Uterus (tissue), 4 donors: ENCODE data around the gene SLC4A4. TPM values are rescaled to one million over a fixed set of nuclear protein-coding genes. Genes with fewer than 3 reads are reported as not detected.

ENCODE experiments used
- DNase-seq, 2 donors: peaks; one replicate each; pipeline ENCODE4 v3.0.0-alpha.2; 2019 to 2020
- H3K27ac ChIP-seq, 2 donors: fragments of 200-600 bp; sonication (generic); 1 replicate in 1 of 2; 2 replicates in 1 of 2; pipeline ENCODE4 v1.5.1; 2016 to 2018
- H3K27me3 ChIP-seq, 2 donors: fragments of 200-600 bp; sonication (generic); one replicate each; pipeline ENCODE4 v1.5.1; 2018 to 2019; ENCODE audit warnings: control low read depth in 1 of 2
- H3K36me3 ChIP-seq, 2 donors: fragments of 200-600 bp; sonication (generic); one replicate each; pipeline ENCODE4 v1.5.1; 2019; ENCODE audit warnings: control low read depth in 1 of 2
- H3K4me1 ChIP-seq, 2 donors: fragments of 200-600 bp; sonication (generic); one replicate each; pipeline ENCODE4 v1.5.1; 2018 to 2019; ENCODE audit warnings: control low read depth in 1 of 2
- H3K4me3 ChIP-seq, 2 donors: fragments of 200-600 bp; sonication (generic); 1 replicate in 1 of 2; 2 replicates in 1 of 2; pipeline ENCODE4 v1.5.1; 2018 to 2019; ENCODE audit warnings: mild to moderate bottlenecking in 1 of 2
- H3K9me3 ChIP-seq, 2 donors: fragments of 200-600 bp; sonication (generic); one replicate each; pipeline ENCODE4 v1.5.1; 2019; ENCODE audit warnings: control low read depth in 1 of 2
- CTCF ChIP-seq, 4 experiments: fragments of 200-600 bp in 2 of 4; fragments of 450-650 bp in 2 of 4; sonication (generic) in 2 of 4; IDR thresholded peaks; one replicate each; pipeline ENCODE4 v1.5.1; 2016 to 2019; ENCODE audit warnings: antibody characterized with exemption in 4 of 4, mild to moderate bottlenecking in 2 of 4, moderate library complexity in 1 of 4
- POLR2A ChIP-seq, 2 donors: fragments of 450-650 bp; IDR thresholded peaks; one replicate each; pipeline ENCODE4 v1.6.1; 2016; ENCODE audit warnings: antibody characterized with exemption in 2 of 2, mild to moderate bottlenecking in 1 of 2, moderate library complexity in 1 of 2
- intact Hi-C: fragments of 100-400 bp; cut with DNase I; formaldehyde crosslinking; loops from one replicate; pipeline ENCODE4 v1.15.1; 2023; ENCODE audit warnings: low total_unique reads
- total RNA-seq, 4 donors: library from RNA; depleted of rRNA in 3 of 4; stranded (reverse); fragments of >200 nt in 3 of 4; gene quantifications; one replicate each; pipeline versions ENCODE4 v1.1.0 to v1.2.4, GENCODE V29; 2014 to 2023
- donor health status: DM: yes; HTN: yes; CAD: no.

The SLC4A4 gene
- total RNA-seq, 4 donors from 2014 or later, result 0.29 to 9.0 (median 0.87) TPM

GRCh38 chr4:71587995-71588394 is 249.2 kb downstream of the SLC4A4 start:
- no peak overlapping the region for H3K4me3 ChIP-seq
- DNase-seq, result no peak
- intact Hi-C loops, result no loop called here
- no peaks in the 10 kb centered on the region for H3K36me3 ChIP-seq
- TF ChIP-seq CTCF (IDR thresholded peaks at IDR 0.05), result no peak
- no peak for TF ChIP-seq POLR2A (IDR thresholded peaks at IDR 0.05)
- no peak overlapping the region for H3K27ac ChIP-seq
- H3K4me1 ChIP-seq, result no peaks in the 10 kb centered on the region
- H3K9me3 ChIP-seq, result peaks cover 0 to 2% of the 10 kb centered on the region in 2 donors
- H3K27me3 ChIP-seq, result no peaks in the 10 kb centered on the region

GRCh38 chr4:71592793-71593192 is 254.0 kb downstream of the SLC4A4 start:
- no peak for DNase-seq
- no peaks in the 10 kb centered on the region for H3K27me3 ChIP-seq
- H3K4me3 ChIP-seq, result no peak overlapping the region
- TF ChIP-seq POLR2A (IDR thresholded peaks at IDR 0.05), result no peak
- no peak for TF ChIP-seq CTCF (IDR thresholded peaks at IDR 0.05)
- no peaks in the 10 kb centered on the region for H3K4me1 ChIP-seq
- H3K27ac ChIP-seq, result no peak overlapping the region
- no peaks in the 10 kb centered on the region for H3K36me3 ChIP-seq
- H3K9me3 ChIP-seq, result peaks cover 0 to 2% of the 10 kb centered on the region in 2 donors
- intact Hi-C loops, result no loop called here

GRCh38 chr4:71593311-71593710 is 254.5 kb downstream of the SLC4A4 start:
- no peak overlapping the region for H3K4me3 ChIP-seq
- H3K27ac ChIP-seq, result no peak overlapping the region
- no peak for DNase-seq
- H3K27me3 ChIP-seq, result no peaks in the 10 kb centered on the region
- intact Hi-C loops, result no loop called here
- no peak for TF ChIP-seq CTCF (IDR thresholded peaks at IDR 0.05)
- no peak for TF ChIP-seq POLR2A (IDR thresholded peaks at IDR 0.05)
- H3K4me1 ChIP-seq, result no peaks in the 10 kb centered on the region
- no peaks in the 10 kb centered on the region for H3K36me3 ChIP-seq
- H3K9me3 ChIP-seq, result peaks cover 0 to 2% of the 10 kb centered on the region in 2 donors

GRCh38 chr4:71595576-71596108 is 256.8 kb downstream of the SLC4A4 start:
- intact Hi-C loops, result no loop called here
- Histone ChIP-seq H3K27ac (no peak overlapping the region), H3K36me3 (no peaks in the 10 kb centered on the region), H3K4me1 (no peaks in the 10 kb centered on the region), H3K9me3 (no peaks in the 10 kb centered on the region), H3K27me3 (no peaks in the 10 kb centered on the region), H3K4me3 (no peak overlapping the region)
- DNase-seq, result no peak
- TF ChIP-seq POLR2A (IDR thresholded peaks at IDR 0.05) (no peak), CTCF (IDR thresholded peaks at IDR 0.05) (no peak)

GRCh38 chr4:71599578-71599977 is 260.8 kb downstream of the SLC4A4 start:
- no peak overlapping the region for H3K27ac ChIP-seq
- no peak for TF ChIP-seq CTCF (IDR thresholded peaks at IDR 0.05)
- no peak for TF ChIP-seq POLR2A (IDR thresholded peaks at IDR 0.05)
- no peaks in the 10 kb centered on the region for H3K9me3 ChIP-seq
- H3K4me3 ChIP-seq, result no peak overlapping the region
- H3K4me1 ChIP-seq, result no peaks in the 10 kb centered on the region
- no peaks in the 10 kb centered on the region for H3K27me3 ChIP-seq
- DNase-seq, result no peak
- intact Hi-C loops, result no loop called here
- no peaks in the 10 kb centered on the region for H3K36me3 ChIP-seq
